Stimulated activated CD4-positive, alpha-beta T cell treated with anti-CD3 and anti-CD28 coated beads, Interleukin-12 subunit alpha, Interleukin-12 subunit beta, amount 100 ng/mL, for 4 hours (primary cell): ENCODE data around the gene CTDSPL.
"Not testable (repeated sequence)": the region's sequence is repeated elsewhere in the genome, so short reads cannot be mapped to it uniquely, and the experiment has no call there.

ENCODE experiments used
- DNase-seq: peaks from one replicate; pipeline ENCODE4 v3.0.0-alpha.2; 2020

The CTDSPL gene, protein sequence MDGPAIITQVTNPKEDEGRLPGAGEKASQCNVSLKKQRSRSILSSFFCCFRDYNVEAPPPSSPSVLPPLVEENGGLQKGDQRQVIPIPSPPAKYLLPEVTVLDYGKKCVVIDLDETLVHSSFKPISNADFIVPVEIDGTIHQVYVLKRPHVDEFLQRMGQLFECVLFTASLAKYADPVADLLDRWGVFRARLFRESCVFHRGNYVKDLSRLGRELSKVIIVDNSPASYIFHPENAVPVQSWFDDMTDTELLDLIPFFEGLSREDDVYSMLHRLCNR

GRCh38 chr3:37861620-37862041 lies at the start of gene CTDSPL:
Gene CTDSPL (plus strand): TSS chr3:37861880. CDS start chr3:37862200, 320 bp downstream.
- DNase-seq: peak; percentile 28

GRCh38 chr3:37812499-37812896 lies 49.2 kb upstream of the CTDSPL start:
- no peak for DNase-seq

- DNase-seq: no peak
Measured at GRCh38 chr3:37813403-37813802, 48.3 kb upstream of the CTDSPL start.

GRCh38 chr3:37814547-37814946 lies 47.1 kb upstream of the CTDSPL start:
- DNase-seq: no peak

GRCh38 chr3:37815156-37815555 lies 46.5 kb upstream of the CTDSPL start:
- DNase-seq: not testable (repeated sequence)

DNA sequence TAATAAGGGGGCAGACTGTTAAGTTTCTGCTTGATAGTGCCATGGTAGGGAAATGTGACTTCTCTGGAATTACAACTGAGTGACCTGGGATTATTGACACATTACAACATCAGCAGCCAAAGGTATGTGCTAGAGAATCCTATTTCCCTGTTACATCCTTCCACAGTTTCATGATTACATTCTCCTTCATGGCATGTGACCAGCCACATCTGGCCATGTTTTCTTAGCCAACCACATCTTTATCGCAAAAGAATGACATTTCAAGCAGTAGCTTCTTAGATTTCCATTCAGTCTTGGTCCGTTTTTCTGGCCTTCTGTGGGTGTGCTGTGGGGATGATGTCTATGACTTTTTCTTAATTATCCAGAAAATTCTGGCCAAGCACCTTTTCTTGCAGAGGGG lies 45.4 kb upstream of the CTDSPL start:
- DNase-seq: no peak

DNA sequence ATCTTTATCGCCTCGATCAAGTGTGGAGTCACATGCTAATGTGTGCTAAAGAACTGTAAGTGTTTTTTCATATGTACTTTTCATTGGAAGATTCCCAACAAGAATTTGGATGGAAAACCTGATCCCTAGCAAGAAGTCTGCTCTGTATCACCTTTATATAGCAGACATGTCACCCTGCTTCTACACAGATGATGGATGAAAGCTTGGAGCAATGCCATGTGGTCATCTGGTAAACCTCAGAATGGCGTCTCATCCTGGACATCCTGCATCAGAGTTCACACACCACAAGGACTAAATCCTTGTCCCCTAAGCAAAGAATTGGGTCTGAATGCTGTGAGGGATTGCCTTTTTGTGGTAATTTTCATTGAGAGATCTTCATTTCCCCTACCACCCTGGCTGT lies 42.1 kb upstream of the CTDSPL start:
- DNase-seq: no peak

GRCh38 chr3:37820286-37820685 lies 41.4 kb upstream of the CTDSPL start:
- DNase-seq: no peak

GRCh38 chr3:37823189-37823588 lies 38.5 kb upstream of the CTDSPL start:
- no peak for DNase-seq

DNA sequence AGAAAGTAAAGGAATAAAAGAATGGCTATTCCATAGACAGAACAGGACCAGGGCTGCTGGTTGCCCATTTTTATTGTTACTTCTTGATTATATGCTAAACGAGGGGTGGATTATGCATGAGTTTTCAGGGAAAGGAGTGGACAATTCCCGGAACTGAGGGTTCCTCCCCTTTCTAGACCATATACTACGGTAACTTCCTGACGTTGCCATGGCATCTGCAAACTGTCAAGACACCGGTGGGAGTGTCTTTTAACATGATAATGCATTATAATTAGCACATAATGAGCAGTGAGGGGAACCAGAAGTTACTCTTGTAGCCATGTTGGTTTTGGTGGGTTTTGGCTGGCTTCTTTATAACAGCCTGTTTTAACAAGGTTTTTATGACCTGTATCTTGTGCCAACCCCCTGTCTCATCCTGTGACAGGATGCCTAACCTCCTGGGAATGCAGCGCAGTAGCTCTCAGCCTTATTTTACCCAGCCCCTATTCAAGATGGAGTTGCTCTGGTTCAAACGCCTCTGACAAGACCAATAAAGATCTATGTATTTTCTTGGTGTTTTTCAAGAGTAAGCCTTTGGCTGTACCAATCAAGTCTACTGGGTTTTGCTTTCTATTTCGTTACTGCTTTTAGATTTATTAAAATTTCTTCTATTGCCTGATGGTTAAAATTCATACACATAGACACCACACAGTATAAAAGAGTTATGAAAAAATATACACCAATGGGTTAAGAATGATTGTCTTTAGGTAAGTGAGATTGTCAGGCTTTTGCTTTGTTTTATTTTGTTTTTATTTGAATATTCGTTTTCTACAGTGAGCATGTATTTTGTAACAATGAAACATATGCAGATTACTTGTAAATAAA lies 37.4 kb upstream of the CTDSPL start:
- no peak for DNase-seq

DNA sequence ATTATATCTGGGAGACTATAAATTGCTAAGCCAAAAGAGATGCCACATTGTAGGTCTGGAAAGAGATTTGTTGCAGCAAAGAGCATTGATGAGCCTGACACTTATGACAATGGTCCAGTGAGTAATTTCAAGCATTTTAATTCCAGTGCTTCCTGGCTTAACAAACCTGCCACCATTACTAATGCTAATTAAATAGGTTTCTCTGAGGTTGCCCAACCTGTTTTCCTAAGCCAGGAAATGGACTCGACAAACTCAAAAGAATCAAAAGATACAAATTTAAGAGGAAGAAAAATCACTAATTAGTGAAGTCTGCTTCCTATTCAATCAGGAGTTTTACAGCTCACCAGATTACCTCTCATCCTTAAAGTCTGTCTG lies 36.7 kb upstream of the CTDSPL start:
- DNase-seq: no peak

DNA sequence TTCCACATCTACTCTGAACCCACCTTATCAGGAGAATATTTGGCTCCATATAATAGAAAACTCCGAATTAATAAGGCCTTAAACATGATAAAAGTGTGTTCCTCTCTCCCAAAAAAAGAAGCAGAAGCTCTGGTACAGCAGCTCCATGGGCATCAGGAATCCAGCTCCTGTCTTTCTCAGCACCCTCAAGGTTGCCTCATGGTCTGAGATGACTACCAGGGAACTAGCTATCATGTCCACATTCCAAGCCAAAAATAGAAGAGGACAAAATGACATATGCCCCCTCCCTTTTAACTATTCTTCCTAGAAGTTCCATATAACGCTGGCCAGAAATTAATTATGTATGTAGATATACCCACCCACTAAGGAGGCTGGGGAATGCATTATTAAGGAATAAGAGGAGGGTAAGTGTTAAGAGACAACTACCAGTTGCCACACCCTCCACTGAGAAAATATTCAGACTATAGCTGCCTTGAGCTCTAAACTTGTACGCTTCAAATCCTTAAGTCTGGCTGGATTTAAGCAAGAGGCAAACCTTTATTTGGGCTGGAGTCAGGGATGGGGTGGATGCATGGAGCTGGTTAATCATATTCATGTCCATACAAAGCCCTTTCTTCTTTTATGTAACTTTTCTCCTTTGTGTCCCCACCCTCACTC lies 35.8 kb upstream of the CTDSPL start:
- DNase-seq: no peak

GRCh38 chr3:37826502-37826901 lies 35.2 kb upstream of the CTDSPL start:
- no peak for DNase-seq

GRCh38 chr3:37826933-37827332 lies 34.7 kb upstream of the CTDSPL start:
- no peak for DNase-seq

- no peak for DNase-seq
Measured at GRCh38 chr3:37832480-37832879, 29.2 kb upstream of the CTDSPL start.

GRCh38 chr3:37833302-37834186 lies 28.1 kb upstream of the CTDSPL start:
- DNase-seq: no peak

- no peak for DNase-seq
Measured at GRCh38 chr3:37836589-37836988, 25.1 kb upstream of the CTDSPL start.

GRCh38 chr3:37847689-37848088 lies 14.0 kb upstream of the CTDSPL start:
- no peak for DNase-seq

GRCh38 chr3:37849146-37849923 lies 12.3 kb upstream of the CTDSPL start:
- DNase-seq: no peak

- no peak for DNase-seq
Measured at GRCh38 chr3:37852097-37852496, 9.6 kb upstream of the CTDSPL start.

- DNase-seq: no peak
Measured at GRCh38 chr3:37852771-37853170, 8.9 kb upstream of the CTDSPL start.
